ENCODE data around the gene LYVE1. TPM values are rescaled to one million over a fixed set of nuclear protein-coding genes. Genes with fewer than 3 reads are reported as not detected.
A peak's percentile ranks its signal among the peaks of the same experiment; 100 is the strongest.
"Not testable (repeated sequence)": the region's sequence is repeated elsewhere in the genome, so short reads cannot be mapped to it uniquely, and the experiment has no call there.

The LYVE1 gene
- total RNA-seq, 4 donors from 2014 or later: 0.42 to 66.8 (median 21.6) TPM

DNA sequence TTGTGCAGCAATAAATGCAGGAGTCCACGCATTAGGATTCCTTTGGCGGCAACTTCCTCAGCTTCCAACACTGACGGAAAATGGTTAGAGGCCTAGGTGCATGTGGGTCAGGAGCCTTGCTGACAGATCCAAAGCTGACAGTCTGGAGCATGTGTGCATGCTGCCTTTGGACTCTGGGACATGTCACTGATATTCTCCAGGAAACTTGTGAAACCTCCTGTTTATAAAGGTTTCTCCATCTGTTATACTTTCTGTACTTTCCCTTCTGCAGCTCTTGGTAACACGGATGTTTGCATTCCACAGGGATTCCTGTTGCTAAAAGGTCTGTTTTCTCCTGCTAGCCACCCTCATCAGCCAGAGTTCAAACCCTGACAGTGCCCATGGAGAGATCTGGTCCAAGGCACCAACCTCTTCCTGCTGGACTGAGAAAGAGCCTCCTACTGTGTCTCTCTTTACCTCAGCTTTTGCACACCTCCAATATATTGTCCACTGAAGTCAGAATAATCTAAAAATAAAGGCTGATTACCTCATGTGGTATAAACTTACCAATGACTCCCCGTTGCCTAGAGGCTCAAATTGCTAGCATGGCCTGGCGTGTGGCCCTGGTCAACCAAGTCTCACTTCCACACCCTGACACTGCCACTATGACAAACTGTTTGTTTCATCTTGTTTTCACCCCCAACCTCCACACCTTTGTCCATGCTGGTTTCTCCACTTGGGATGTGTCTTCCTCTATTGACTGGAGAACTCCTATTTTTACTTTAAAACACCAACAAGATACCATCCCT is 31.1 kb upstream of the LYVE1 start:
- no peaks in the 10 kb centered on the region for H3K27me3 ChIP-seq
- H3K4me3 ChIP-seq: no peak overlapping the region
- intact Hi-C loops (cut with DNase I): no loop called here
- peak overlapping the region; percentile 10 to 91 (median 82) for H3K27ac ChIP-seq
- peaks cover 9 to 86% (median 22%) of the 10 kb centered on the region in 3 donors for H3K4me1 ChIP-seq
- WGBS, 2 donors: 63 to 77% methylated on average over 4 to 6 of the region's 6 CpGs
- H3K36me3 ChIP-seq: peaks cover 0 to 6% (median 0%) of the 10 kb centered on the region in 3 donors
- no peak for TF ChIP-seq POLR2A (IDR thresholded peaks at IDR 0.05)
- TF ChIP-seq, protein P1, sequence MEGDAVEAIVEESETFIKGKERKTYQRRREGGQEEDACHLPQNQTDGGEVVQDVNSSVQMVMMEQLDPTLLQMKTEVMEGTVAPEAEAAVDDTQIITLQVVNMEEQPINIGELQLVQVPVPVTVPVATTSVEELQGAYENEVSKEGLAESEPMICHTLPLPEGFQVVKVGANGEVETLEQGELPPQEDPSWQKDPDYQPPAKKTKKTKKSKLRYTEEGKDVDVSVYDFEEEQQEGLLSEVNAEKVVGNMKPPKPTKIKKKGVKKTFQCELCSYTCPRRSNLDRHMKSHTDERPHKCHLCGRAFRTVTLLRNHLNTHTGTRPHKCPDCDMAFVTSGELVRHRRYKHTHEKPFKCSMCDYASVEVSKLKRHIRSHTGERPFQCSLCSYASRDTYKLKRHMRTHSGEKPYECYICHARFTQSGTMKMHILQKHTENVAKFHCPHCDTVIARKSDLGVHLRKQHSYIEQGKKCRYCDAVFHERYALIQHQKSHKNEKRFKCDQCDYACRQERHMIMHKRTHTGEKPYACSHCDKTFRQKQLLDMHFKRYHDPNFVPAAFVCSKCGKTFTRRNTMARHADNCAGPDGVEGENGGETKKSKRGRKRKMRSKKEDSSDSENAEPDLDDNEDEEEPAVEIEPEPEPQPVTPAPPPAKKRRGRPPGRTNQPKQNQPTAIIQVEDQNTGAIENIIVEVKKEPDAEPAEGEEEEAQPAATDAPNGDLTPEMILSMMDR (IDR thresholded peaks at IDR 0.05): no peak
- DNase-seq: no peak
- H3K9me3 ChIP-seq: no peaks in the 10 kb centered on the region

- WGBS, 2 donors: 94 to 95% methylated on average over 6 of the region's 6 CpGs
- intact Hi-C loops (cut with DNase I): no loop called here
Measured at GRCh38 chr11:10598816-10599215, 30.4 kb upstream of the LYVE1 start.

GRCh38 chr11:10597877-10598351 is 29.4 kb upstream of the LYVE1 start:
- Histone ChIP-seq H3K27me3 (no peaks in the 10 kb centered on the region), H3K9me3 (no peaks in the 10 kb centered on the region), H3K27ac (peak overlapping the region; percentile 19 to 85 (median 60)), H3K4me1 (peaks cover 6 to 85% (median 15%) of the 10 kb centered on the region in 3 donors), H3K4me3 (no peak overlapping the region), H3K36me3 (peaks cover 0 to 2% (median 0%) of the 10 kb centered on the region in 3 donors)
- no peak for TF ChIP-seq POLR2A (IDR thresholded peaks at IDR 0.05)
- TF ChIP-seq, protein P1 (IDR thresholded peaks at IDR 0.05): no peak
- intact Hi-C loops (cut with DNase I): no loop called here
- no peak for DNase-seq
- 65 to 69% methylated on average over 2 of the region's 2 CpGs for WGBS, 2 donors

More at GRCh38 chr11:10598816-10599215, 30.4 kb upstream of the LYVE1 start:
- peak overlapping the region; percentile 10 to 91 (median 82) for H3K27ac ChIP-seq
- TF ChIP-seq POLR2A (IDR thresholded peaks at IDR 0.05): no peak
- TF ChIP-seq, protein P1 (IDR thresholded peaks at IDR 0.05): no peak
- H3K9me3 ChIP-seq: no peaks in the 10 kb centered on the region
- peaks cover 0 to 6% (median 0%) of the 10 kb centered on the region in 3 donors for H3K36me3 ChIP-seq
- no peak overlapping the region for H3K4me3 ChIP-seq
- H3K27me3 ChIP-seq: no peaks in the 10 kb centered on the region
- DNase-seq: no peak
- peaks cover 1 to 85% (median 18%) of the 10 kb centered on the region in 3 donors for H3K4me1 ChIP-seq

- DNase-seq; H3K27me3 ChIP-seq; H3K36me3 ChIP-seq; intact Hi-C loops (cut with DNase I); H3K4me3 ChIP-seq; H3K9me3 ChIP-seq: not testable (repeated sequence)
- WGBS, 2 donors: 93 to 94% methylated on average over 2 of the region's 2 CpGs
- peak overlapping the region in 3 of 4 donors; percentile 63 to 91 (median 74) for H3K27ac ChIP-seq
- peaks cover 6 to 85% (median 25%) of the 10 kb centered on the region in 3 donors for H3K4me1 ChIP-seq
Measured at GRCh38 chr11:10595840-10596239, 27.4 kb upstream of the LYVE1 start.

- H3K27me3 ChIP-seq: no peaks in the 10 kb centered on the region
- no peaks in the 10 kb centered on the region for H3K9me3 ChIP-seq
- H3K4me1 ChIP-seq: peaks cover 6 to 82% (median 26%) of the 10 kb centered on the region in 3 donors
- H3K36me3 ChIP-seq: no peaks in the 10 kb centered on the region
- 35 to 40% methylated on average over 4 of the region's 4 CpGs for WGBS, 2 donors
- intact Hi-C loops (cut with DNase I): no loop called here
- H3K27ac ChIP-seq: peak overlapping the region; percentile 81 to 91 (median 83)
- no peak for DNase-seq
- H3K4me3 ChIP-seq: no peak overlapping the region
- TF ChIP-seq, protein P1 (IDR thresholded peaks at IDR 0.05): no peak
- TF ChIP-seq POLR2A (IDR thresholded peaks at IDR 0.05): no peak
Measured at GRCh38 chr11:10594407-10594806, 25.9 kb upstream of the LYVE1 start.

Measured in esophagus squamous epithelium (tissue), 5 donors.